H54 (cell line): ENCODE data around the gene ZNF423.

Source experiments
- DNase-seq: peaks from one replicate; pipeline ENCODE4 v3.0.0; 2011; ENCODE audit warnings: low spot score, mixed read lengths; ENCODE audit not compliant: insufficient read length
- FAIRE-seq: peaks from 3 replicates; lab custom pipeline; 2011; peaks lifted over from hg19 to GRCh38; lab: Jason Lieb, UNC
- POLR2A ChIP-seq: IDR thresholded peaks from 2 replicates; pipeline ENCODE4 v1.6.1; 2011; ENCODE audit warnings: low read depth, mild to moderate bottlenecking, low read length

ZNF423 gene

DNA sequence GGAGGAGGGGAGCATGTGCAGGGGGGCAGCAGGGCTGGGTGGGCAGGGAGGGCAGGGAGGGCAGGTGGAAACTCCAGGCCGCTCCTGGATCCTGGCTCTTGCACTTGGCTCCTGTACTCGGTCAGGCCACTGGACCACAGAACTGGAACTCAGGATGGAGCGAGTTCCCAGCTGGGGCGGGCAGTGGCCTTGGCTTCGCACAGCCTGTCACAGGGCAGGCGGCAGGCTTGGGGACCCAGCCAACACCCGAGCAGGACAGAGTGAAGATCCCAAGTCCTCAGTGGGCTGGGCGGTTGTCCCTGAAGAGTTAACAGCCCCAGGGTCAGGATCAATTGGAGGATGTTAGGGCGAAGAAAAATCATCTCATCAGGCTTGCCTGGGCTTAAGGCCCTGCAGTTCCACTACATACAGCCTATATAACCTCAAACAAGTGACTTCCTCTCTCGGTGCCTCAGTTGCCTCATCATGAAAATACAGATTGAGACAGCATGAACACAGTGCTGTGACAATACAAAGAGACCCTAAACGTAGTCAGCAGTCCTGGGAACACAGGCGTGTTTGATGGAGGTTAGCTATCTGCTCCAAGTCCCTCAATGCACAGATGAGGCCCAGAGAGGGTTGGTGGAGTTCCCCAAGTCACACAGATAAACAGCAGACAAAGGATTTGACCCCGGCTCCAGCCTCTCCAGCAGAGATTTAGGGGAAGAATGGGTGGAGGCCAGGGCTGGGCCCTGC, 21.9 kb downstream of the ZNF423 start:
- no peak for TF ChIP-seq POLR2A
- no peak for DNase-seq

GRCh38 chr16:49833085-49833484, 22.8 kb downstream of the ZNF423 start:
- FAIRE-seq = no peak
- TF ChIP-seq POLR2A = no peak
- DNase-seq = no peak

More for the DNA sequence above, 21.9 kb downstream of the ZNF423 start:
- FAIRE-seq = no peak

GRCh38 chr16:49832177-49832576, 23.7 kb downstream of the ZNF423 start:
- FAIRE-seq (no peak), DNase-seq (no peak)
- no peak for TF ChIP-seq POLR2A

GRCh38 chr16:49830873-49831272, 25.0 kb downstream of the ZNF423 start:
- no peak for TF ChIP-seq POLR2A
- DNase-seq = no peak
- no peak for FAIRE-seq

DNA sequence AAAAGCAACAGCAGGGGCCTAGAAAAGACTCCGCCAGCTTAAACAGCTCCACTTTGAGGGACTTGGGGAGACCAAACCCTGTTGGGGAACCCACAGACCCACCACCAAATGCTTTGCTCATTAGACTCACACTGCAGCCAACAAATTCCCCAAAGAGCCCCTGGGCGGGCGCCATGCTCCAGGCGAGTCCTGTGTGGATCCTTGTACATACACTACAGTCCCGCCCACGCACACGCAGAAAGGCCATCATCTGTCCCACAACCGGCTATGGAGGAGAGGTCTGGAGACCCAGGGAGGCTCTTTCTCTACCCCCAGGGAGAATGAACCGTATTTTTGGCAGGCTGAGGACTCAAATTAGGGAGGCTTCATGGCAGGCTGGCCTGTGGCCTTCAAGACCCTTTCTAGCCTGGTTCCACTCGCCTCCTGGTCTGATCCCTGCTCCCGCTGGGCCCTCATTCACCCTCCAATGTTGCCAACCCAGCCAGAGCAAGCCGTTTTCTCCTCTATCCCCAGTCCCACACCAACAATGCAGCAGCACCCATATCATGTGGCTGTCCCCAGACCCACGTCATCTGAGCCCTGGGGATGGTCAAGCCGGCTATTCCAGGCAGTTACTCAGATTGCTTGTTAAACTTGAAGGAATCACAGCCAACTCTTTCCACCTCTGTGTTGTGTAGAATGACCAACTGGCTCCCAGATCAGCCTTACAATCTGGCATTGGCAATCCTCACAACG, 27.2 kb downstream of the ZNF423 start:
- TF ChIP-seq POLR2A = no peak
- no peak for DNase-seq
- no peak for FAIRE-seq

GRCh38 chr16:49827805-49828438, 28.0 kb downstream of the ZNF423 start:
- TF ChIP-seq POLR2A = no peak
- DNase-seq (no peak), FAIRE-seq (no peak)

DNA sequence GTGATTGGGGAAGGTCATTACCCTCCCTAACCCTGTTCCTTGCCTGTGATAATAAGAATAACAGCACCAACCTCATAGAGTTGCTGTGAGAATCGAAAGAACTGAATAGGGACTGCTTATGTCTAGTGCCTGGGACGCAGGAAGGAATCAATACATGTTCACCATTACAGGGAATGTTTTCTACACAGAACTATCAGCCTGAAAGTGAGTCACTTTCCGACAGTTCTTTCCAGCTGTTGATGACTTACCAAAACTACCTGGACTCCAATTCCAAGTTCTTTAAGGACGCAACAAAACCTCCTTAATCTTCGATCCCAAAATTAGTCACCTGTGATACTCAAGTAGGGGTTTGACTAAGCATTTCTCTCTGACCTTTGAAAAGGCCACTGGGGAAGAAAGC, 29.4 kb downstream of the ZNF423 start:
- no peak for TF ChIP-seq POLR2A
- FAIRE-seq (no peak), DNase-seq (no peak)

DNA sequence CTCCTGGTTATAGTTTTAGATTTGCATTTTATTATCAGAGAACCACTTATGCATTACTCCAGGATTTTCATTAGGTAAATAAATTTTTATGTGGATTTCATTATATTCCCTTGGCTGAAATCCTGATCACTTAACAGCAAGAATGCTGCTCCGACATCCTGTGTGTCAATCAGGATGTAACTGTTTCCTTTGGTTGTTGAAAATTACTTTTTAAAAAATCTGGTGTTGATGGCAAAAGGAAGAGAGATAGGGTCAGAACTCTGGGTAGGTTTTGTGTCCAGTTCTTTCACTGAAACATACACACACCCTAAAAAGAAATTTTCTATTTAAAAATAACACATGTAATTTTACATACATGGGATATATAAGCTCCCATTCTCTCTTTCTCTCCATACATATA, 30.9 kb downstream of the ZNF423 start:
- TF ChIP-seq POLR2A = no peak
- DNase-seq (no peak), FAIRE-seq (no peak)

DNA sequence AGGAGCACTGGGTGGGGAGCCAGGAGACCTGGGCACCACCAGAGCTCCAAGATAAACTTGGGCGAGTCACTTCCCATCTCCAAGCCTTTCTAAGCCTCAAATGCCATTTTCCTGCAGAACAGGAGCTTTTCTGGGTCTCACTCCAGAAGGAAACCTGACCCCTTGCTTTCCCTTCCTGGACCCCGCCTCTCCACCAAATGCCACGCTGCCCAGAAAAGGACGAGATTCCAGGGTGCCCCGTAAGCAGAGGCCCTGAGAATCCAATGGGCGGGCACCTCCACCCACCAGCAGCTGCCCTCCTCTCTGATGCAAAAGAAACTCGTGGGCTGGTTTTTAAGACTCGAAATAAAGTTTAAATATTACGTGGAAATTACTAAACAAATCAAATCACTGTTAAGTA, 31.3 kb downstream of the ZNF423 start:
- FAIRE-seq (no peak), DNase-seq (no peak)
- no peak for TF ChIP-seq POLR2A

GRCh38 chr16:49822649-49823370, 33.1 kb downstream of the ZNF423 start:
- TF ChIP-seq POLR2A = no peak
- no peak for FAIRE-seq
- no peak for DNase-seq

DNA sequence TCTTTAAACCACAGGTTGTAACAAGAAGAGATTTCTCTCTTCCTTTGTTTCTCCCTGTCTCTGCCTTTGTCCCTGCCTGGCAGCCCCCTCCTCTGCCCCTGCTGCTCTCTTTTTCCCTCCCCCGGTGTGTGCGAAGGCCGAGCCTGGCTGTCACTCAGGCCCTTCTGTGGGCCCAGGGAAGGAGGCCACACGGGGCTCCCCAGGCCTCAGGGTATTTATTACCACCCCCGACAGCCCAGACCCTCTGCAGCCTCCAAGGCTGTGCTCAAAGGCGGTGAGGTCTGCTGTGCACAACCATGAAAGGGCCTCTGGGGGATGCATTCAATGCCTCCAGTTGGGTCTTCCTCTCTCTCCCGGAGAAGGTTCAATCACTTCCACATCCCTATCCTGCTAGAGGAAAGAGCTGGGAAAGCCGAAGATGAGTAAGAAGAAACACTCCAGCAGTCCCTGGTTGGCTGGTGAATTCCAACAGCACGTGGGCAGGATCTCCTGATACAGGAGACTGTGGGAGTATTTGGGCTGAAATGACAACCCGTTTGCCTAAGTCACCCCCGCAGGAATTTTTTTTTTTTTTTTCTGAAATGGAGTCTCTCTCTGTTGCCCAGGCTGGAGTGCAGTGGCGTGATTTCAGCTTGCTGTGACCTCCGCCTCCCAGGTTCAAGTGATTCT, 34.2 kb downstream of the ZNF423 start:
- DNase-seq = no peak
- no peak for FAIRE-seq
- no peak for TF ChIP-seq POLR2A

GRCh38 chr16:49821156-49821555, 34.8 kb downstream of the ZNF423 start:
- no peak for DNase-seq
- TF ChIP-seq POLR2A = no peak
- FAIRE-seq = no peak
